Upper lobe of left lung (tissue), 6 donors: Measurements from ENCODE around the gene PHOSPHO2. TPM values are rescaled to one million over a fixed set of nuclear protein-coding genes. Genes with fewer than 3 reads are reported as not detected.

ENCODE experiments used
- ATAC-seq, 2 donors: fragments of 200-7000 bp; cut with Tn5 transposase; one replicate each; pipeline ENCODE4 v1.9.1; 2022; ENCODE audit warnings: mild to moderate bottlenecking in 2 of 2, moderate library complexity in 2 of 2; ENCODE audit not compliant: low FRiP score in 2 of 2
- DNase-seq, 2 donors: peaks; one replicate each; pipeline ENCODE4 v3.0.0-alpha.2; 2019 to 2020
- H3K27ac ChIP-seq, 4 donors: fragments of 200-600 bp; sonication (generic); one replicate each; pipeline ENCODE4 v1.5.1; 2016 to 2019
- H3K27me3 ChIP-seq, 4 donors: fragments of 200-600 bp; sonication (generic); one replicate each; pipeline ENCODE4 v1.5.1; 2017 to 2019
- H3K36me3 ChIP-seq, 4 donors: fragments of 200-600 bp; sonication (generic); one replicate each; pipeline ENCODE4 v1.5.1; 2016 to 2019
- H3K4me1 ChIP-seq, 4 donors: fragments of 200-600 bp; sonication (generic); one replicate each; pipeline ENCODE4 v1.5.1; 2018 to 2019
- H3K4me3 ChIP-seq, 4 donors: fragments of 200-600 bp; sonication (generic); one replicate each; pipeline ENCODE4 v1.5.1; 2017 to 2019; ENCODE audit warnings: mild to moderate bottlenecking in 2 of 4, moderate library complexity in 1 of 4
- H3K9me3 ChIP-seq, 4 donors: fragments of 200-600 bp; sonication (generic); one replicate each; pipeline ENCODE4 v1.5.1; 2018 to 2019
- CTCF ChIP-seq, 6 experiments: fragments of 450-650 bp in 4 of 6; fragments of 200-600 bp in 2 of 6; sonication (generic) in 2 of 6; IDR thresholded peaks; one replicate each; pipeline ENCODE4 v1.5.1; 2016 to 2019; ENCODE audit warnings: antibody characterized with exemption in 6 of 6
- EP300 ChIP-seq, 4 donors: sonication (generic); formaldehyde crosslinking; IDR thresholded peaks; one replicate each; pipeline ENCODE4 v1.5.1; 2017; ENCODE audit warnings: antibody characterized with exemption in 4 of 4, control low read depth in 2 of 4
- POLR2A ChIP-seq, 4 donors: fragments of 450-650 bp; IDR thresholded peaks; one replicate each; pipeline ENCODE4 v1.5.1; 2016 to 2017; ENCODE audit warnings: antibody characterized with exemption in 4 of 4, mild to moderate bottlenecking in 2 of 4
- POLR2AphosphoS5 ChIP-seq, 2 donors: sonication (generic); formaldehyde crosslinking; IDR thresholded peaks; one replicate each; pipeline ENCODE4 v1.5.1; 2017; ENCODE audit warnings: antibody characterized with exemption in 2 of 2
- WGBS, 2 donors: methylation state at CpG; one replicate each; pipeline ENCODE4 v1.1.5; 2017 to 2018; 5-methylcytosine and 5-hydroxymethylcytosine counted together
- total RNA-seq, 6 donors: library from RNA; depleted of rRNA in 4 of 6; stranded (reverse); fragments of >200 nt in 4 of 6; gene quantifications; one replicate each; pipeline versions ENCODE4 v1.1.0 to v1.2.1, GENCODE V29; 2016 to 2021
- donor health status: DM: no; HTN: no; CAD: no; lungs with moderate emphysema.
- donor health status: DM: no; HTN: yes; CAD: no; lungs with severe emphysema.

Gene PHOSPHO2
- total RNA-seq, 6 donors from 2014 or later, result 3.7 to 29.3 (median 5.3) TPM

GRCh38 chr2:169707626-169708025, 13.4 kb downstream of the PHOSPHO2 start:
- Histone ChIP-seq H3K36me3 (no peaks in the 10 kb centered on the region), H3K27ac (no peak overlapping the region), H3K4me3 (no peak overlapping the region), H3K27me3 (no peaks in the 10 kb centered on the region), H3K9me3 (no peaks in the 10 kb centered on the region), H3K4me1 (peaks cover 0 to 11% (median 2%) of the 10 kb centered on the region in 4 donors)
- DNase-seq, result no peak
- TF ChIP-seq POLR2AphosphoS5 (IDR thresholded peaks at IDR 0.05) (no peak), POLR2A (IDR thresholded peaks at IDR 0.05) (no peak), CTCF (IDR thresholded peaks at IDR 0.05) (no peak), EP300 (IDR thresholded peaks at IDR 0.05) (no peak)
- WGBS, 2 donors, result 73 to 74% methylated on average over 2 of the region's 2 CpGs
- no peak for ATAC-seq

GRCh38 chr2:169709331-169709730, 15.1 kb downstream of the PHOSPHO2 start:
- Histone ChIP-seq H3K27ac (no peak overlapping the region), H3K36me3 (no peaks in the 10 kb centered on the region), H3K4me3 (no peak overlapping the region), H3K27me3 (no peaks in the 10 kb centered on the region), H3K4me1 (peaks cover 0 to 11% (median 2%) of the 10 kb centered on the region in 4 donors), H3K9me3 (no peaks in the 10 kb centered on the region)
- WGBS, 2 donors, result 100% methylated on average over 1 of the region's 1 CpG
- TF ChIP-seq POLR2AphosphoS5 (IDR thresholded peaks at IDR 0.05) (no peak), EP300 (IDR thresholded peaks at IDR 0.05) (no peak)
- no peak for ATAC-seq
- no peak for DNase-seq

- Histone ChIP-seq H3K36me3 (no peaks in the 10 kb centered on the region), H3K4me3 (no peak overlapping the region), H3K4me1 (peaks cover 2 to 12% (median 6%) of the 10 kb centered on the region in 4 donors), H3K9me3 (no peaks in the 10 kb centered on the region), H3K27me3 (no peaks in the 10 kb centered on the region), H3K27ac (no peak overlapping the region)
- peak in 1 of 2 donors; percentile 83 for DNase-seq
- peak; percentile 32 to 68 for ATAC-seq
- whole genome bisulfite sequencing, 2 donors, result 36 to 47% methylated on average over 1 of the region's 1 CpG
- no peak for TF ChIP-seq EP300 (IDR thresholded peaks at IDR 0.05)
- TF ChIP-seq POLR2AphosphoS5 (IDR thresholded peaks at IDR 0.05), result no peak
- TF ChIP-seq POLR2A (IDR thresholded peaks at IDR 0.05), result no peak
- no peak for TF ChIP-seq CTCF (IDR thresholded peaks at IDR 0.05)
These were observed 15.7 kb downstream of the PHOSPHO2 start for GRCh38 chr2:169709981-169710380.

GRCh38 chr2:169711751-169712509, 17.7 kb downstream of the PHOSPHO2 start:
- Histone ChIP-seq H3K27me3 (no peaks in the 10 kb centered on the region), H3K9me3 (no peaks in the 10 kb centered on the region), H3K4me1 (peaks cover 15 to 22% (median 21%) of the 10 kb centered on the region in 4 donors), H3K36me3 (no peaks in the 10 kb centered on the region), H3K27ac (no peak overlapping the region), H3K4me3 (no peak overlapping the region)
- TF ChIP-seq CTCF (IDR thresholded peaks at IDR 0.05) (no peak), POLR2A (IDR thresholded peaks at IDR 0.05) (no peak)
- DNase-seq (no peak), ATAC-seq (no peak)
- 73 to 83% methylated on average over 4 to 7 of the region's 7 CpGs for WGBS, 2 donors

GRCh38 chr2:169712791-169713227, 18.5 kb downstream of the PHOSPHO2 start:
- 93 to 95% methylated on average over 7 to 9 of the region's 9 CpGs for WGBS, 2 donors
- ATAC-seq, result no peak
- TF ChIP-seq POLR2AphosphoS5 (IDR thresholded peaks at IDR 0.05) (no peak), EP300 (IDR thresholded peaks at IDR 0.05) (no peak), POLR2A (IDR thresholded peaks at IDR 0.05) (no peak), CTCF (IDR thresholded peaks at IDR 0.05) (no peak)

More at GRCh38 chr2:169712791-169713227, 18.5 kb downstream of the PHOSPHO2 start:
- Histone ChIP-seq H3K4me1 (peaks cover 17 to 26% (median 23%) of the 10 kb centered on the region in 4 donors), H3K27ac (no peak overlapping the region), H3K36me3 (no peaks in the 10 kb centered on the region), H3K4me3 (no peak overlapping the region), H3K27me3 (no peaks in the 10 kb centered on the region), H3K9me3 (no peaks in the 10 kb centered on the region)
- DNase-seq, result no peak
